ENCODE results near the gene DENND4A.
A peak's percentile ranks its signal among the peaks of the same experiment; 100 is the strongest.
"Not testable (repeated sequence)": the region's sequence is repeated elsewhere in the genome, so short reads cannot be mapped to it uniquely, and the experiment has no call there.

The DENND4A gene

GRCh38 chr15:65626856-65627255, 165.2 kb downstream of the DENND4A start:
- no peak for DNase-seq

- no peak for DNase-seq
Measured at GRCh38 chr15:65623103-65623502, 169.0 kb downstream of the DENND4A start.

- DNase-seq = no peak
Measured at GRCh38 chr15:65621638-65622037, 170.5 kb downstream of the DENND4A start, which contains the start of gene SLC24A1. SLC24A1 (plus strand) TSS chr15:65621938; CDS start chr15:65624081, 2,143 bp downstream.

- DNase-seq = no peak
Measured at GRCh38 chr15:65620833-65621232, 171.3 kb downstream of the DENND4A start.

- DNase-seq = no peak
Measured at GRCh38 chr15:65619626-65620290, 172.3 kb downstream of the DENND4A start.

- no peak for DNase-seq
Measured at GRCh38 chr15:65618560-65619109, 173.5 kb downstream of the DENND4A start.

GRCh38 chr15:65615887-65616286, 176.2 kb downstream of the DENND4A start:
- not testable (repeated sequence) for DNase-seq

- no peak for DNase-seq
Measured at GRCh38 chr15:65612949-65613744, 178.9 kb downstream of the DENND4A start.

GRCh38 chr15:65612616-65612946, 179.5 kb downstream of the DENND4A start:
- no peak for DNase-seq

GRCh38 chr15:65611888-65612615, 180.0 kb downstream of the DENND4A start:
- DNase-seq = no peak

- DNase-seq = peak; percentile 84
Measured at GRCh38 chr15:65610871-65611718, 181.0 kb downstream of the DENND4A start, which contains the start of gene INTS14. INTS14 (minus strand) TSS chr15:65611131; CDS start chr15:65607380, 3,751 bp downstream.
